HG02852 (cell line): ENCODE data around the gene FPR3.
"Not testable (repeated sequence)": the region's sequence is repeated elsewhere in the genome, so short reads cannot be mapped to it uniquely, and the experiment has no call there.

Experiments used
- ATAC-seq: cut with Tn5 transposase; IDR thresholded peaks from one replicate; pipeline ENCODE4 v1.9.1; 2021; ENCODE audit warnings: mild to moderate bottlenecking, moderate library complexity; ENCODE audit not compliant: unreplicated experiment

FPR3 gene

GRCh38 chr19:51783372-51783771, 11.6 kb upstream of the FPR3 start:
- no peak for ATAC-seq

- no peak for ATAC-seq
Observed at GRCh38 chr19:51784109-51784785, 10.7 kb upstream of the FPR3 start.

GRCh38 chr19:51784922-51785690, 9.9 kb upstream of the FPR3 start:
- ATAC-seq, result no peak

- no peak for ATAC-seq
Observed at GRCh38 chr19:51786646-51787494, 8.1 kb upstream of the FPR3 start.

GRCh38 chr19:51788029-51788428, 6.9 kb upstream of the FPR3 start:
- no peak for ATAC-seq

- ATAC-seq, result no peak
Observed at GRCh38 chr19:51789061-51789795, 5.7 kb upstream of the FPR3 start.

- ATAC-seq, result no peak
Observed at GRCh38 chr19:51792932-51793331, 2.0 kb upstream of the FPR3 start.

GRCh38 chr19:51793994-51794393, 963 bp upstream of the FPR3 start:
- no peak for ATAC-seq

- no peak for ATAC-seq
Observed at GRCh38 chr19:51796195-51796679, 1.3 kb downstream of the FPR3 start.

- no peak for ATAC-seq
Observed at GRCh38 chr19:51797480-51797879, 2.5 kb downstream of the FPR3 start.

GRCh38 chr19:51798062-51798461, 3.1 kb downstream of the FPR3 start:
- no peak for ATAC-seq

- no peak for ATAC-seq
Observed at GRCh38 chr19:51799034-51799773, 4.2 kb downstream of the FPR3 start.

GRCh38 chr19:51799774-51800472, 5.0 kb downstream of the FPR3 start:
- ATAC-seq, result no peak

- ATAC-seq, result no peak
Observed at GRCh38 chr19:51800473-51801244, 5.7 kb downstream of the FPR3 start.

- no peak for ATAC-seq
Observed at GRCh38 chr19:51802775-51803174, 7.8 kb downstream of the FPR3 start.

GRCh38 chr19:51803519-51803918, 8.6 kb downstream of the FPR3 start:
- ATAC-seq, result no peak

GRCh38 chr19:51803967-51804366, 9.0 kb downstream of the FPR3 start:
- no peak for ATAC-seq

- ATAC-seq, result not testable (repeated sequence)
Observed at GRCh38 chr19:51804789-51805188, 9.8 kb downstream of the FPR3 start.

GRCh38 chr19:51805396-51805795, 10.4 kb downstream of the FPR3 start:
- ATAC-seq, result not testable (repeated sequence)
